Psoas muscle (tissue), 8 donors: Measurements from ENCODE around the gene COX19. TPM values are rescaled to one million over a fixed set of nuclear protein-coding genes. Genes with fewer than 3 reads are reported as not detected.
A peak's percentile ranks its signal among the peaks of the same experiment; 100 is the strongest.
"Not testable (repeated sequence)": the region's sequence is repeated elsewhere in the genome, so short reads cannot be mapped to it uniquely, and the experiment has no call there.

Experiments
- ATAC-seq, 4 donors: fragments of 200-7000 bp; cut with Tn5 transposase; one replicate each; pipeline ENCODE4 v1.9.1; 2020; ENCODE audit warnings: moderate library complexity in 3 of 4, mild to moderate bottlenecking in 2 of 4
- DNase-seq, 2 donors: peaks; one replicate each; pipeline ENCODE4 v3.0.0-alpha.2; 2020
- H3K27ac ChIP-seq: fragments of 200-600 bp; one replicate; pipeline ENCODE4 v1.8.0; 2022
- H3K27me3 ChIP-seq, 3 donors: fragments of 200-600 bp in 1 of 3; one replicate each; pipeline versions ENCODE4 v1.6.1 to v1.8.0; 2013 to 2022; ENCODE audit warnings: low read length in 2 of 3, mild to moderate bottlenecking in 2 of 3, moderate library complexity in 1 of 3; ENCODE audit not compliant: insufficient read depth in 3 of 3
- H3K36me3 ChIP-seq, 2 donors: fragments of 200-600 bp in 1 of 2; one replicate each; pipeline versions ENCODE4 v1.6.1 to v1.8.0; 2013 to 2022; ENCODE audit warnings: low read depth in 1 of 2, mild to moderate bottlenecking in 1 of 2, moderate library complexity in 1 of 2; ENCODE audit not compliant: insufficient read depth in 1 of 2
- H3K4me1 ChIP-seq: fragments of 200-600 bp; one replicate; pipeline ENCODE4 v1.8.0; 2022
- H3K4me3 ChIP-seq: fragments of 200-600 bp; one replicate; pipeline ENCODE4 v1.8.0; 2022; ENCODE audit warnings: mild to moderate bottlenecking
- H3K9me3 ChIP-seq: fragments of 200-600 bp; one replicate; pipeline ENCODE4 v1.8.0; 2022
- WGBS, 3 donors: extraction: QIAGEN DNeasy Blood & Tissue Kit; methylation state at CpG; one replicate each; pipeline versions ENCODE4 v1.1.6 to v1.1.7; 2013; 5-methylcytosine and 5-hydroxymethylcytosine counted together
- intact Hi-C, 2 donors: fragments of 100-400 bp; cut with DNase I; formaldehyde crosslinking; loops; one replicate each; pipeline versions ENCODE4 v1.11.0 to v1.14.2; 2022
- polyA plus RNA-seq, 3 donors: library from polyadenylated mRNA; stranded (reverse); fragments of 200-250 nt; gene quantifications; one replicate each; pipeline ENCODE4 v1.2.3, GENCODE V29; 2013
- total RNA-seq, 4 donors: library from RNA; stranded (reverse); fragmentation: NEBNext Ultra II Directional in 2 of 4; extraction: Animal tissue kit (Norgen Biotek cat#: 25700) in 2 of 4; gene quantifications; one replicate each; pipeline versions ENCODE4 v1.2.1 to v1.2.4, GENCODE V29; 2021 to 2023
- TF ChIP-seq, protein P1 (sequence below): fragments of 200-600 bp; IDR thresholded peaks from one replicate; pipeline ENCODE4 v1.8.0; 2022; ENCODE audit warnings: antibody characterized with exemption
- donor health status: healthy with polysubstance abuse.
- donor health status: DM: no; HTN: no; CAD: no; lungs with moderate emphysema.
- donor health status: Bipolar disorder and iron deficiency.
- donor health status: healthy.
- donor health status: DM: yes; HTN: yes; CAD: no.
- donor health status: DM: no; HTN: no; CAD: no.
- donor health status: DM: no; HTN: no; CAD: no.
- donor health status: DM: yes; HTN: yes; CAD: no.

Gene COX19
- total and polyA plus RNA-seq, 7 donors, result 4.5 to 12.2 (median 7.5) TPM

DNA sequence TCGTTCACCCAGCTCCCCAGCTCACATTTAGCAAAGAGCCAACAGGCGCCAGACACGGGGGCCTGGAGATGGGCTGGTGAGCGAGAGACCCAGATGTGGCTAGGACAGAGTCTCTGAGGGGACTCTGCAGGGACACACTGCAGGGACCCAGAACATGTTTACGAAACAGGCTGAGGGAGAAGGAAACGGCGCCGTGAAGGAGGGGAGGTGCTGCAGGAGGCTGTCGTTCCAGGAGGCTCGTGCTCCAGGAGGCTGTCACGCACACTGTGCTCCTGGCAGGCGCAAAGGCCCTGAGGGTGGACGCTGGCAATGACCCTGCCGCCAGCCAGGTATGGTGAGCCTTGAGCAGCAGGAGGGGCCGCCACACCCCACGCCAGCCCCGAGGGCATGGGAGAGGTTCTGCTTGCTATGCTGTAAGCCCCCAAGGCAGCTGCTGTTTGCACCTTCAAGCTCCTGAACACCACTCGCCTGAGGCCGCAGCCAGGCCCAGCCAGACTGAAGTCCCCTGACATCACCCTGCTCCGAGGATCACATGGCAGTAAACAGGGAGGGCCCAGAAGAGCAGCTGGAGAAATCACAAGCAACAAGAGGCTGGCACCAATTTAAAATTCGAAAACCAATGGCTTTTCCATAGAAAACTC lies 48.2 kb downstream of the COX19 start:
- TF ChIP-seq, protein P1, sequence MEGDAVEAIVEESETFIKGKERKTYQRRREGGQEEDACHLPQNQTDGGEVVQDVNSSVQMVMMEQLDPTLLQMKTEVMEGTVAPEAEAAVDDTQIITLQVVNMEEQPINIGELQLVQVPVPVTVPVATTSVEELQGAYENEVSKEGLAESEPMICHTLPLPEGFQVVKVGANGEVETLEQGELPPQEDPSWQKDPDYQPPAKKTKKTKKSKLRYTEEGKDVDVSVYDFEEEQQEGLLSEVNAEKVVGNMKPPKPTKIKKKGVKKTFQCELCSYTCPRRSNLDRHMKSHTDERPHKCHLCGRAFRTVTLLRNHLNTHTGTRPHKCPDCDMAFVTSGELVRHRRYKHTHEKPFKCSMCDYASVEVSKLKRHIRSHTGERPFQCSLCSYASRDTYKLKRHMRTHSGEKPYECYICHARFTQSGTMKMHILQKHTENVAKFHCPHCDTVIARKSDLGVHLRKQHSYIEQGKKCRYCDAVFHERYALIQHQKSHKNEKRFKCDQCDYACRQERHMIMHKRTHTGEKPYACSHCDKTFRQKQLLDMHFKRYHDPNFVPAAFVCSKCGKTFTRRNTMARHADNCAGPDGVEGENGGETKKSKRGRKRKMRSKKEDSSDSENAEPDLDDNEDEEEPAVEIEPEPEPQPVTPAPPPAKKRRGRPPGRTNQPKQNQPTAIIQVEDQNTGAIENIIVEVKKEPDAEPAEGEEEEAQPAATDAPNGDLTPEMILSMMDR, result no peak
- Histone ChIP-seq H3K4me1 (no peaks in the 10 kb centered on the region), H3K4me3 (no peak overlapping the region), H3K9me3 (no peaks in the 10 kb centered on the region), H3K27ac (no peak overlapping the region), H3K27me3 (peaks cover 0 to 12% (median 8%) of the 10 kb centered on the region in 3 donors), H3K36me3 (no peaks in the 10 kb centered on the region)
- ATAC-seq (no peak), DNase-seq (peak in 1 of 2 donors; percentile 40)
- 67 to 72% (median 68%) methylated on average over 21 of the region's 21 CpGs for WGBS, 3 donors
- intact Hi-C loops, result no loop called here

DNA sequence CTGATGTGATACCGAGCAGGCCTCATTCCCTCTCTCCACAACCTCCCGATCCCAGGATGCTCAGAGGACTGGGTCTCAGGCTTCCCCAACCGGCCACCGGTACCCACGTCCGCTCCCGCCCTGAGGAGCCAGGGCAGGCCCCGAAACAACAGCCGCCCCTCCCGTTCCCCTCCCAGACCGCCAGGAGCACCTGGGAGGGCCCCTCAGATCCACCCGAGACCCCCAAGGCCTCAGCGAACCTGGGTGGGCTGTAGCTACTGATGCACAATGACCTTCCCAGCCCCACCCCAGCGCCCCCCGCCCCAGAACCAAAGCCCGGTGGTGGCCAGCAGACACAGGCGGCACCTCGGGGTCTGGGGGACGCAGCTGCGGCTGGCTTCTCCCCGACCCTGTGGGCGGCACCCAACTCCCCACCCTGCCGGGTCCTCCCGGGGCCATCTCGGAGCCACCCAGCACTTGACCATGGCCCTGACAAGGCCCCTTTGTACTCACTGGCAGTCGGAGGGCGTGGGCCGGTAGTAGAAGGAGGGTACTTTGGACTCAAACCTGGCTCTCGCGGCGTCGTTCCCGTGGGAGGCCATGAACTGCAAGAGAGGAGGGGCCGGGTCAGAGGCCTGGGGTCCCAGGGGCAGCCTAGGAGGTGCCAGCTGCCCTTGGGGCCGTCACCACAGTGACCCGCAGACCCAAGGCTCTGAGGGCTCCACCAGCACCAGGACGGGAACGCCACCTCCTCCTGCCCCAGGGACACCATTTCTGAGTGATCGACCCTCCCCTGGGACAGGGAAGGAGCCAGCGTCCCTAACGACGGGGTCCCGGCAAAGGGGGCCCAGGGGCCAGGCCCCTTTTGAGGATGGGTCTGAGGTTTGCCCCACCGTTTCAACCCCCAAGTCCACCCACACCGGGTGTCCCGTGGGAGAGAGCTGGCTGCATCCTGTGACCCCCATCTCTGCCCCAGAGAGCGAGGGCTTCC lies 49.0 kb downstream of the COX19 start:
- 73 to 81% (median 79%) methylated on average over 35 to 47 of the region's 47 CpGs for WGBS, 3 donors
- no peak overlapping the region for H3K4me3 ChIP-seq
- intact Hi-C loops, result no loop called here
- no peaks in the 10 kb centered on the region for H3K36me3 ChIP-seq
- H3K27ac ChIP-seq, result no peak overlapping the region
- H3K9me3 ChIP-seq, result no peaks in the 10 kb centered on the region
- H3K27me3 ChIP-seq, result peaks cover 0 to 14% (median 8%) of the 10 kb centered on the region in 3 donors
- ATAC-seq (no peak), DNase-seq (peak in 1 of 2 donors; percentile 48)
- H3K4me1 ChIP-seq, result no peaks in the 10 kb centered on the region
- TF ChIP-seq, protein P1, result no peak

DNA sequence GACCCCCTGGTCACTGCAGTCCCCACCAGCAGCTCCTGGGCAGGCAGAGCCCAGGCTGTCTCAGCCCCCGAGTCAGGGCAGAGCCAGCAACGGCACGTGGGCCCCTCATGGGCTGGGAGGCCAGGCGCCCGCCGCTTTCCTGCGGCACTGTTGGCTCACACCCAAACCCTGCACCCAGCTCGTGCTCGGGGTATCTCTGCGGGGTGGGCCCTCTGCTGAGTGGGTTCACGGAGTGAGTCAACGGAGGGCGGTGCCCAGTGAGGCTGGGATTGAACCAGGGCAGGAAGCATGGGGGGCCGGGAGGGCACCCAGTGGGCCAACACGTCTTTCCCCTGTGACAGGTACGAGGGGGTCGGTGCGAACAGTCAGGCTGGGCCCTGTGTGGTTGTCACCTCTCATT lies 49.7 kb downstream of the COX19 start:
- no peaks in the 10 kb centered on the region for H3K4me1 ChIP-seq
- DNase-seq (peak in 1 of 2 donors; percentile 70), ATAC-seq (no peak)
- 69 to 77% (median 76%) methylated on average over 18 of the region's 18 CpGs for WGBS, 3 donors
- H3K36me3 ChIP-seq, result no peaks in the 10 kb centered on the region
- H3K27ac ChIP-seq, result no peak overlapping the region
- TF ChIP-seq, protein P1, result no peak
- no peak overlapping the region for H3K4me3 ChIP-seq
- H3K27me3 ChIP-seq, result peaks cover 0 to 14% (median 8%) of the 10 kb centered on the region in 3 donors
- intact Hi-C loops, result no loop called here
- no peaks in the 10 kb centered on the region for H3K9me3 ChIP-seq

DNA sequence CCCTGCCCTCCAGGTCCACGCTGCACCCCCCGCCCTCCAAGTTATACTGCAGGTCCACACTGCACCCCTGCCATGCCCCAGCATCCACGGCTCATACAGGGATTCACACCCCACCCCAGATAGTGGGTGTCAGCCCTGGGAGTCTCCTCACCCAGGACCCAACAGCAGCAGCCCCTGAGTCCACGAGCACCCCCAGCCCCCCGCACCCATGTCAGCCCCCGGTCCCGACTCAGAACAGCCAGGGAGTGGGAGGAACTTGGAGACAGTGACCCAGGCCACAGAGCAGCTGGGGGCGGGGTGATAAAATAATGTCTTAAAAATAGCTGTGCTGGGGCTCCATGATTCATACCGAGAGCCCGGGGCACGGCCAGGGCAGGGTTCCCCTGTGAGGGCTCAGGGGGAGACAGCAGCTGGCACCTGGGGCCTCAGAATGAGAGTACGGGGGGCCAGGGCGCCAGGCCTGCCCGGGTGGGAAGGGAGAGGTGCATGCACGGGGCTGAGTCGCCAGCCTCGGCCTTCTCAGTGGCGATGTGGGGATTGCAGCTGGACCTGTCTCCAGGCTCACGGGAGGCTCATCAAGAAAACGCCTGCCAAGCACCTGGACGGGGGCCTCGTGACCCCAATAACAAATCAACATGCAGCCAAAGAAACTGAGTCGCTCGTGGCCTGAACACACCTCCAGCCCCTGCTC lies 50.7 kb downstream of the COX19 start:
- H3K4me1 ChIP-seq, result no peaks in the 10 kb centered on the region
- WGBS, 3 donors, result 60 to 67% (median 62%) methylated on average over 20 to 24 of the region's 24 CpGs
- H3K27me3 ChIP-seq, result peaks cover 0 to 14% (median 8%) of the 10 kb centered on the region in 3 donors
- no peaks in the 10 kb centered on the region for H3K36me3 ChIP-seq
- H3K27ac ChIP-seq, result no peak overlapping the region
- ATAC-seq (no peak), DNase-seq (peak in 1 of 2 donors; percentile 45)
- intact Hi-C loops, result no loop called here
- TF ChIP-seq, protein P1, result no peak
- no peaks in the 10 kb centered on the region for H3K9me3 ChIP-seq
- H3K4me3 ChIP-seq, result no peak overlapping the region

DNA sequence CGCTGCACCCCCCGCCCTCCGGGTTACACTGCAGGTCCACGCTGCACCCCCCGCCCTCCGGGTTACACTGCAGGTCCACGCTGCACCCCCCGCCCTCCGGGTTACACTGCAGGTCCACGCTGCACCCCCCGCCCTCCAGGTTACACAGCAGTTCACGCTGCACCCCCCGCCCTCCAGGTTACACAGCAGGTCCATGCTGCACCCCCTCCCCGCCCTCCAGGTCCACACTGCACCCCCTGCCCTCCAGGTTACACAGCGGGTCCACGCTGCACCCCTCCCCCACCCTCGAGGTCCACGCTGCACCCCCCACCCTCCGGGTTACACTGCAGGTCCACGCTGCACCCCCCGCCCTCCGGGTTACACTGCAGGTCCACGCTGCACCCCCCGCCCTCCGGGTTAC lies 51.3 kb downstream of the COX19 start:
- 76 to 81% (median 80%) methylated on average over 10 to 21 of the region's 25 CpGs for WGBS, 3 donors
- H3K4me3 ChIP-seq, ATAC-seq, H3K36me3 ChIP-seq, intact Hi-C loops, H3K4me1 ChIP-seq, H3K9me3 ChIP-seq, H3K27ac ChIP-seq: not testable (repeated sequence)
- DNase-seq, result peak in 1 of 2 donors; percentile 53
- peaks cover 0 to 14% (median 6%) of the 10 kb centered on the region in 3 donors for H3K27me3 ChIP-seq
